Neuronal stem cell (in vitro differentiated cells): ENCODE measurements around the gene CDKL1.
"Not testable (repeated sequence)": the region's sequence is repeated elsewhere in the genome, so short reads cannot be mapped to it uniquely, and the experiment has no call there.

Experiments
- DNase-seq: peaks from one replicate; pipeline ENCODE4 v3.0.0-alpha.2; 2013; ENCODE audit warnings: low spot score
- H2AFZ ChIP-seq: one replicate; pipeline ENCODE4 v1.6.1; 2013; ENCODE audit warnings: mild to moderate bottlenecking, low read length, inconsistent platforms
- H2AK5ac ChIP-seq: 2 replicates; pipeline ENCODE4 v1.6.1; 2013; ENCODE audit warnings: low read depth, mild to moderate bottlenecking, inconsistent platforms, low read length, moderate library complexity, mixed read lengths
- H2BK120ac ChIP-seq: 2 replicates; pipeline ENCODE4 v1.6.1; 2013; ENCODE audit warnings: low read depth, mild to moderate bottlenecking, inconsistent platforms, low read length, moderate library complexity, mixed read lengths
- H2BK12ac ChIP-seq: one replicate; pipeline ENCODE4 v1.6.1; 2013; ENCODE audit warnings: low read length, inconsistent platforms
- H2BK15ac ChIP-seq: 2 replicates; pipeline ENCODE4 v1.6.1; 2013; ENCODE audit warnings: mild to moderate bottlenecking, low read length, inconsistent platforms, mixed read lengths
- H2BK5ac ChIP-seq: one replicate; pipeline ENCODE4 v1.6.1; 2013; ENCODE audit warnings: inconsistent platforms, mild to moderate bottlenecking, low read length, moderate library complexity
- H3K14ac ChIP-seq: one replicate; pipeline ENCODE4 v1.6.1; 2013; ENCODE audit warnings: low read length, inconsistent platforms
- H3K18ac ChIP-seq: 2 replicates; pipeline ENCODE4 v1.6.1; 2013; ENCODE audit warnings: low read length, inconsistent platforms
- H3K23ac ChIP-seq: 2 replicates; pipeline ENCODE4 v1.6.1; 2013; ENCODE audit warnings: low read depth, mild to moderate bottlenecking, mixed read lengths, low read length, inconsistent platforms; ENCODE audit not compliant: poor library complexity
- H3K27ac ChIP-seq: replicated peaks from 3 replicates; pipeline ENCODE4 v1.5.1; 2013; ENCODE audit warnings: low read length, inconsistent platforms
- H3K27me3 ChIP-seq, 3 experiments: 2 replicates each; pipeline ENCODE4 v1.6.1; 2013; ENCODE audit warnings: low read length in 3 of 3, mild to moderate bottlenecking in 2 of 3, inconsistent platforms in 1 of 3, low read depth in 1 of 3, mixed read lengths in 1 of 3, moderate library complexity in 1 of 3; ENCODE audit not compliant: control insufficient read depth in 3 of 3, insufficient read depth in 3 of 3
- H3K36me3 ChIP-seq, 2 donors: replicated peaks in 1 of 2; 2 replicates each; pipeline ENCODE4 v1.6.1; 2013; ENCODE audit warnings: low read length in 2 of 2; ENCODE audit not compliant: control insufficient read depth in 2 of 2, insufficient read depth in 2 of 2
- H3K4ac ChIP-seq: 2 replicates; pipeline ENCODE4 v1.6.1; 2013; ENCODE audit warnings: inconsistent platforms, mild to moderate bottlenecking, low read length, moderate library complexity
- H3K4me1 ChIP-seq, 2 donors: 1 replicate in 1 of 2; 2 replicates in 1 of 2; pipeline ENCODE4 v1.6.1; 2013; ENCODE audit warnings: low read length in 2 of 2, low read depth in 1 of 2; ENCODE audit not compliant: control insufficient read depth in 2 of 2, insufficient read depth in 1 of 2
- H3K4me2 ChIP-seq: one replicate; pipeline ENCODE4 v1.6.1; 2013; ENCODE audit warnings: mild to moderate bottlenecking, low read length, inconsistent platforms; ENCODE audit not compliant: insufficient read depth, poor library complexity, severe bottlenecking
- H3K4me3 ChIP-seq, 2 donors: 2 replicates each; pipeline ENCODE4 v1.5.1; 2013; ENCODE audit warnings: low read length in 2 of 2, mild to moderate bottlenecking in 2 of 2, inconsistent platforms in 1 of 2, moderate library complexity in 1 of 2
- H3K79me1 ChIP-seq: one replicate; pipeline ENCODE4 v1.6.1; 2013; ENCODE audit warnings: low read depth, mild to moderate bottlenecking, inconsistent platforms, low read length, moderate library complexity
- H3K9ac ChIP-seq: one replicate; pipeline ENCODE4 v1.6.1; 2013; ENCODE audit warnings: mild to moderate bottlenecking, low read depth, low read length, inconsistent platforms; ENCODE audit not compliant: poor library complexity
- H3K9me3 ChIP-seq, 2 donors: replicated peaks in 1 of 2; 2 replicates each; pipeline versions ENCODE3 to v1.6.1; 2013; ENCODE audit warnings: low read length in 2 of 2, mild to moderate bottlenecking in 2 of 2, inconsistent platforms in 1 of 2, low read depth in 1 of 2, mixed read lengths in 1 of 2, moderate library complexity in 1 of 2; ENCODE audit not compliant: control insufficient read depth in 2 of 2, insufficient read depth in 1 of 2
- H4K8ac ChIP-seq: one replicate; pipeline ENCODE4 v1.6.1; 2013; ENCODE audit warnings: low read depth, mild to moderate bottlenecking, inconsistent platforms, low read length, moderate library complexity
- H4K91ac ChIP-seq: one replicate; pipeline ENCODE4 v1.6.1; 2013; ENCODE audit warnings: low read length, low read depth, mild to moderate bottlenecking, inconsistent platforms; ENCODE audit not compliant: poor library complexity
- WGBS, 2 donors: extraction: QIAGEN DNeasy Blood & Tissue Kit; methylation state at CpG; one replicate each; pipeline ENCODE4 v1.1.7; 2013; ENCODE audit warnings: missing lambda C conversion rate in 2 of 2, mixed read lengths in 1 of 2; ENCODE audit not compliant: insufficient read length in 2 of 2, insufficient replicate concordance in 1 of 2; ENCODE audit errors: extremely low coverage in 2 of 2; 5-methylcytosine and 5-hydroxymethylcytosine counted together

Gene CDKL1

GRCh38 chr14:50319293-50319692, 77.4 kb downstream of the CDKL1 start:
- Histone ChIP-seq H3K27me3 (no peaks in the 10 kb centered on the region), H3K4me2 (no peak overlapping the region), H3K18ac (no peak overlapping the region), H4K91ac (no peak overlapping the region), H3K79me1 (no peaks in the 10 kb centered on the region), H3K36me3 (peaks cover 6 to 20% of the 10 kb centered on the region in 2 donors), H2BK12ac (no peak overlapping the region), H3K14ac (no peak overlapping the region), H3K4me1 (peaks cover 2 to 4% of the 10 kb centered on the region in 2 donors), H2AK5ac (no peak overlapping the region), H3K9ac (no peak overlapping the region), H3K4me3 (no peak overlapping the region), H3K23ac (no peak overlapping the region), H3K4ac (no peak overlapping the region), H3K27ac (no peak overlapping the region), H2AFZ (no peak overlapping the region), H2BK120ac (no peak overlapping the region), H3K9me3 (peaks cover 0 to 4% of the 10 kb centered on the region in 2 donors), H2BK5ac (no peak overlapping the region), H2BK15ac (no peak overlapping the region), H4K8ac (no peak overlapping the region)
- no CpG with 5 or more reads among the region's 1 CpG for WGBS, 2 donors
- DNase-seq: no peak

- Histone ChIP-seq H3K36me3 (peaks cover 2 to 18% of the 10 kb centered on the region in 2 donors), H3K23ac (no peak overlapping the region), H3K4ac (no peak overlapping the region), H2AK5ac (no peak overlapping the region), H3K9ac (no peak overlapping the region), H2BK120ac (no peak overlapping the region), H2AFZ (no peak overlapping the region), H3K4me3 (no peak overlapping the region), H2BK5ac (no peak overlapping the region), H2BK12ac (no peak overlapping the region), H3K18ac (no peak overlapping the region), H3K27ac (no peak overlapping the region), H3K9me3 (peaks cover 2 to 13% of the 10 kb centered on the region in 2 donors), H4K91ac (no peak overlapping the region), H2BK15ac (no peak overlapping the region), H3K4me1 (peaks cover 4% of the 10 kb centered on the region in 2 donors), H4K8ac (no peak overlapping the region), H3K14ac (no peak overlapping the region), H3K27me3 (no peaks in the 10 kb centered on the region), H3K4me2 (no peak overlapping the region), H3K79me1 (no peaks in the 10 kb centered on the region)
- no CpG with 5 or more reads among the region's 4 CpGs for WGBS, 2 donors
- no peak for DNase-seq
Measured at GRCh38 chr14:50318031-50318626, 78.6 kb downstream of the CDKL1 start.

- H2BK15ac ChIP-seq, DNase-seq, H4K8ac ChIP-seq, H3K4me1 ChIP-seq, H3K79me1 ChIP-seq, H2BK12ac ChIP-seq, H2BK5ac ChIP-seq, H3K4ac ChIP-seq, H3K4me2 ChIP-seq, H2AFZ ChIP-seq, H3K14ac ChIP-seq, H3K27ac ChIP-seq, H3K4me3 ChIP-seq, H3K27me3 ChIP-seq, H3K18ac ChIP-seq, H3K9ac ChIP-seq, H4K91ac ChIP-seq, H3K23ac ChIP-seq, H2AK5ac ChIP-seq, H2BK120ac ChIP-seq: not testable (repeated sequence)
- WGBS, 2 donors: no CpG with 5 or more reads among the region's 3 CpGs
- Histone ChIP-seq H3K9me3 (peaks cover 2 to 13% of the 10 kb centered on the region in 2 donors), H3K36me3 (peaks cover 0 to 11% of the 10 kb centered on the region in 2 donors)
Measured at GRCh38 chr14:50314098-50314497, 82.6 kb downstream of the CDKL1 start.

GRCh38 chr14:50312734-50313054, 84.0 kb downstream of the CDKL1 start:
- peak overlapping the region; percentile 76 for H3K23ac ChIP-seq
- H2AFZ ChIP-seq: peak overlapping the region; percentile 92
- H3K14ac ChIP-seq: no peak overlapping the region
- no peak overlapping the region for H2BK15ac ChIP-seq
- no peak overlapping the region for H3K9ac ChIP-seq
- no peaks in the 10 kb centered on the region for H3K27me3 ChIP-seq
- H3K36me3 ChIP-seq: peaks cover 0 to 19% of the 10 kb centered on the region in 2 donors
- peak overlapping the region; percentile 80 to 86 for H3K4me3 ChIP-seq
- peak overlapping the region; percentile 76 for H3K27ac ChIP-seq
- H3K18ac ChIP-seq: peak overlapping the region; percentile 97
- peaks cover 2 to 13% of the 10 kb centered on the region in 2 donors for H3K9me3 ChIP-seq
- no peaks in the 10 kb centered on the region for H3K79me1 ChIP-seq
- H3K4ac ChIP-seq: no peak overlapping the region
- DNase-seq: no peak
- no peak overlapping the region for H4K91ac ChIP-seq
- WGBS, 2 donors: no CpG with 5 or more reads among the region's 18 CpGs
- H2BK12ac ChIP-seq: no peak overlapping the region
- H2BK5ac ChIP-seq: no peak overlapping the region
- H4K8ac ChIP-seq: no peak overlapping the region
- no peak overlapping the region for H2AK5ac ChIP-seq
- peak overlapping the region; percentile 65 for H3K4me2 ChIP-seq
- H2BK120ac ChIP-seq: no peak overlapping the region
- peaks cover 2% of the 10 kb centered on the region in 2 donors for H3K4me1 ChIP-seq
